ENCODE results near the gene IL20.

DNA sequence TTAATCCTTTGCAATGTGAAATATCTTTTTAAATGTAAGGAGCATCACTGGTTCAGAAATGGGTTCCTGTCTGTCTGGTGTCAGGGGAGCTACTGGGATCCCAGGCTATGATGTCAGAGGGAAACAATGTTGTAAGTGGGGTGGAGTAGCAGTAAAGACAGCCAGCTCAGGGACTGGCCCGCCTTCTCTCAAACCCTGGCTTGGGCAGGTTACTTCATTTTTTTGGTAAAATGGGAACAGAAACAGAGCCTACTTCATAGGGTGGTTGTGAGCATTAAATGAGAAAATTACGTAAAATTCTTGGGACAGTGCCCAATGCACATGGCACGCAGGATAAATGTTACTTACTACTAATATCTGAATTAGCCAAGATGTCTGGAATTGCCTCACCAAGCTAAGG lies 30.7 kb upstream of the IL20 start:
- TF ChIP-seq, protein P1, sequence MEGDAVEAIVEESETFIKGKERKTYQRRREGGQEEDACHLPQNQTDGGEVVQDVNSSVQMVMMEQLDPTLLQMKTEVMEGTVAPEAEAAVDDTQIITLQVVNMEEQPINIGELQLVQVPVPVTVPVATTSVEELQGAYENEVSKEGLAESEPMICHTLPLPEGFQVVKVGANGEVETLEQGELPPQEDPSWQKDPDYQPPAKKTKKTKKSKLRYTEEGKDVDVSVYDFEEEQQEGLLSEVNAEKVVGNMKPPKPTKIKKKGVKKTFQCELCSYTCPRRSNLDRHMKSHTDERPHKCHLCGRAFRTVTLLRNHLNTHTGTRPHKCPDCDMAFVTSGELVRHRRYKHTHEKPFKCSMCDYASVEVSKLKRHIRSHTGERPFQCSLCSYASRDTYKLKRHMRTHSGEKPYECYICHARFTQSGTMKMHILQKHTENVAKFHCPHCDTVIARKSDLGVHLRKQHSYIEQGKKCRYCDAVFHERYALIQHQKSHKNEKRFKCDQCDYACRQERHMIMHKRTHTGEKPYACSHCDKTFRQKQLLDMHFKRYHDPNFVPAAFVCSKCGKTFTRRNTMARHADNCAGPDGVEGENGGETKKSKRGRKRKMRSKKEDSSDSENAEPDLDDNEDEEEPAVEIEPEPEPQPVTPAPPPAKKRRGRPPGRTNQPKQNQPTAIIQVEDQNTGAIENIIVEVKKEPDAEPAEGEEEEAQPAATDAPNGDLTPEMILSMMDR (IDR thresholded peaks at IDR 0.05): no peak
- TF ChIP-seq POLR2A (IDR thresholded peaks at IDR 0.05): no peak
